Activated naive CD4-positive, alpha-beta T cell treated with anti-CD3 and anti-CD28 coated beads, Interleukin-2, amount 10 ng/mL, durations not matched to agents 7 days and 5 days (primary cell): ENCODE results near the gene RNF44.

Experiments used
- CTCF ChIA-PET: fragments of 350-600 bp; sonication (Branson Sonifier 250); formaldehyde crosslinking; loops from one replicate; lab custom pipeline; 2021; ENCODE audit warnings: antibody characterized with exemption; lab: Charles Lee
- DNase-seq: peaks from one replicate; pipeline ENCODE4 v3.0.0-alpha.2; 2020
- H3K27ac Mint-ChIP-seq: one replicate; pipeline ENCODE4 v1.8.0; 2021; ENCODE audit warnings: mild to moderate bottlenecking, moderate library complexity, mixed read lengths
- H3K27me3 Mint-ChIP-seq: one replicate; pipeline ENCODE4 v1.8.0; 2021; ENCODE audit warnings: mild to moderate bottlenecking, mixed read lengths
- H3K36me3 Mint-ChIP-seq: one replicate; pipeline ENCODE4 v1.8.0; 2021; ENCODE audit warnings: mixed read lengths
- H3K4me1 Mint-ChIP-seq: one replicate; pipeline ENCODE4 v1.8.0; 2021; ENCODE audit warnings: mixed read lengths
- H3K4me3 Mint-ChIP-seq: one replicate; pipeline ENCODE4 v1.8.0; 2021; ENCODE audit warnings: mild to moderate bottlenecking, moderate library complexity, mixed read lengths
- H3K9me3 Mint-ChIP-seq: one replicate; pipeline ENCODE4 v1.8.0; 2021; ENCODE audit warnings: mixed read lengths

RNF44 gene

GRCh38 chr5:176536132-176536901, 885 bp downstream of the RNF44 start:
- no peaks in the 10 kb centered on the region for H3K9me3 Mint-ChIP-seq
- H3K36me3 Mint-ChIP-seq, result peaks cover 32% of the 10 kb centered on the region
- no peaks in the 10 kb centered on the region for H3K27me3 Mint-ChIP-seq
- H3K27ac Mint-ChIP-seq, result peak overlapping the region; percentile 100
- DNase-seq, result peak; percentile 93
- CTCF ChIA-PET, result interaction anchor here (2.7 to 3.5 kb wide), 2 partner anchors 89 to 119 kb away, joined by 9 to 14 read pairs; no protein-coding TSS in a partner anchor
- peaks cover 67% of the 10 kb centered on the region for H3K4me1 Mint-ChIP-seq
- H3K4me3 Mint-ChIP-seq, result peak overlapping the region; percentile 96

- H3K27ac Mint-ChIP-seq, result peak overlapping the region; percentile 100
- H3K36me3 Mint-ChIP-seq, result peaks cover 38% of the 10 kb centered on the region
- DNase-seq, result no peak
- peak overlapping the region; percentile 96 for H3K4me3 Mint-ChIP-seq
- peaks cover 66% of the 10 kb centered on the region for H3K4me1 Mint-ChIP-seq
- H3K27me3 Mint-ChIP-seq, result no peaks in the 10 kb centered on the region
- CTCF ChIA-PET, result interaction anchor here (0.7 to 3.5 kb wide), 5 partner anchors 7 to 120 kb away, joined by 3 to 14 read pairs (median 9); no protein-coding TSS in a partner anchor
- no peaks in the 10 kb centered on the region for H3K9me3 Mint-ChIP-seq
Observed at GRCh38 chr5:176535664-176536131, 1.5 kb downstream of the RNF44 start.

DNA sequence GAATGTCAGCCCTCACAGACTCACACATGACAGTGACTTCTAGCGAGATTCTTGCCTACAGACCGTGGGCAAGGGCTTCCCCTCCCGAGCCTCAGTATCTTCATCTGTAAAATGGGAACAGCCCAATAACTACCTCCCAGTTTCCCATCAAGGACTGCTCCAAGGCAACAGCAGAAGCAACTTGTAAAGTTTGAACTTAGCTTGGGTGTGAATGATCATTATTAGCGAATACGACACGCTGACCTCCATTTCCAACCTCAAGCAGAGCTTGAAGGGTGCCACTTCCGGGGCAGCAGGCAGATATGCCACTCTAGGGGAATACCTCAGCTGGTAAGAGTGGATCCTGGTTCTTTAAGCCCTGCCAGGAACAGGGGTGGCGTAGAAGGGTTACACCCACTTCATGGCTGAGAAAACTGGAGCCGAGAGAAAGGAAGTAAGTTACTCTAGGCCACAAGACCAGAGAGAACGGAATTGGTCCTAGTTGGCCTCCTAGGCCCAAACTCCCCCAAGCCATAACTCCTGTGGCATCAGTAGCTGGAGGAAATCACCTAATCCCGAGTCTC, 2.0 kb downstream of the RNF44 start:
- H3K36me3 Mint-ChIP-seq, result peaks cover 38% of the 10 kb centered on the region
- peak; percentile 61 for DNase-seq
- H3K9me3 Mint-ChIP-seq, result no peaks in the 10 kb centered on the region
- CTCF ChIA-PET, result interaction anchor here (0.7 to 3.5 kb wide), 5 partner anchors 8 to 120 kb away, joined by 3 to 14 read pairs (median 9); no protein-coding TSS in a partner anchor
- H3K4me1 Mint-ChIP-seq, result peaks cover 63% of the 10 kb centered on the region
- no peaks in the 10 kb centered on the region for H3K27me3 Mint-ChIP-seq
- peak overlapping the region; percentile 96 for H3K4me3 Mint-ChIP-seq
- H3K27ac Mint-ChIP-seq, result peak overlapping the region; percentile 100

DNA sequence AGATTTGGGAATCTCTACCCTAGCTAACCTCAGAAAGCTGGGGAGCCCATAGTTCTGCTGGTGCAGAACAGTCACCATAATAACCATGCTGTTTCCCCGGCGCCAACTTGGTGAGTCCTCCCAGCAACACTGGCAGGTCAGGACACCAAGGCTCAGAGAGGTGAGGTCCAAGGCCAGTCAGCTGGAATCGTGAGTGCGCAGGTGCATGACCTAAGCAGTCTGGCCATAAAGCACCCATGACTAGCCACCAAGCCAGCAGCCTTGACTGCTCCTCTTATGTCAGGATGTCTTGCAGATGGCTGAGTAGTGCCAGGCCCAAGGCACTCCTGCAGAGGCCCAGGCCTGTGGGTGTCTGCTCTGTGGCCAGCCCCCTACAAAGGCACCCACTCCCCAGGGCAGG, 2.6 kb downstream of the RNF44 start:
- H3K4me3 Mint-ChIP-seq, result peak overlapping the region; percentile 96
- no peaks in the 10 kb centered on the region for H3K9me3 Mint-ChIP-seq
- H3K36me3 Mint-ChIP-seq, result peaks cover 40% of the 10 kb centered on the region
- H3K27ac Mint-ChIP-seq, result peak overlapping the region; percentile 100
- peaks cover 60% of the 10 kb centered on the region for H3K4me1 Mint-ChIP-seq
- CTCF ChIA-PET, result interaction anchor here (0.9 to 3.5 kb wide), 6 partner anchors 8 to 117 kb away, joined by 3 to 14 read pairs (median 10); partner anchors contain the start of gene FAF2
- no peak for DNase-seq
- no peaks in the 10 kb centered on the region for H3K27me3 Mint-ChIP-seq

DNA sequence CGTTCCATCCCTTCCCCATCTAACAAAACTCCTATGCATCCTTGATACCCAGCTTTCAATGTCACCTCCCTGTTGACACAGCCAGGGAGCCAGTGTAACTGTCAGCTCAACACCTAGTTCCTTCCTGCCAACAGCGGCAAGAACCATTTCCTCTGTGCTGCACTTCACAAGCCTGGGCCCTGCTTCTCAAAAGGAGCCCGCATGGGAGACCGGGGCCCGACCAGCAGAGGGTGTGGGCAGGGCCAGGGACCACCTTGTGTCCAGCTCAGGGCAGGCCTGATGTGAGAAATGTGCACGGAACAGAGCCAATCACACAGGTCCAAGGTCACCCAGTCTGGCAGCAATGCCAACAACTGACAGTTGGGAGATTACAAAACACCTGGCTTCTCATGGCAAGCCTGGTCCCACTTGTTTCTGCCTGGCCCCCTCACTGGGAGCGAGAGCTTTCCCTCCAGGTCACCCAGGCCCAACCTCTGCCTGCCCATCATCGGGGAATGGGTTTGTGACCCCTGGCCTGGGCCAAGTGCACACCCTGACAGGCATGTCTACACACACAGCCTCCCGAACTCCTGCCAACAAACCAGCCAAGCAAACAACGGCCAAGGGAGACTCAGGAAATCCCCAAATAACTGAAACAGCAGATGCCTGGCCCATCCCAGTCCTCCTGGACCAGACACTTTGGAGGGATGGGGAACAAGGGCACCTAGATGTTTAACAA, 3.1 kb downstream of the RNF44 start:
- DNase-seq, result peak; percentile 70
- Mint-ChIP-seq H3K4me3 (peak overlapping the region; percentile 96), H3K4me1 (peaks cover 60% of the 10 kb centered on the region), H3K27me3 (no peaks in the 10 kb centered on the region), H3K36me3 (peaks cover 44% of the 10 kb centered on the region), H3K27ac (peak overlapping the region; percentile 100), H3K9me3 (no peaks in the 10 kb centered on the region)
- CTCF ChIA-PET, result interaction anchor here (0.7 to 3.5 kb wide), 9 partner anchors 9 to 117 kb away, joined by 3 to 14 read pairs (median 3); partner anchors contain the start of gene FAF2

DNA sequence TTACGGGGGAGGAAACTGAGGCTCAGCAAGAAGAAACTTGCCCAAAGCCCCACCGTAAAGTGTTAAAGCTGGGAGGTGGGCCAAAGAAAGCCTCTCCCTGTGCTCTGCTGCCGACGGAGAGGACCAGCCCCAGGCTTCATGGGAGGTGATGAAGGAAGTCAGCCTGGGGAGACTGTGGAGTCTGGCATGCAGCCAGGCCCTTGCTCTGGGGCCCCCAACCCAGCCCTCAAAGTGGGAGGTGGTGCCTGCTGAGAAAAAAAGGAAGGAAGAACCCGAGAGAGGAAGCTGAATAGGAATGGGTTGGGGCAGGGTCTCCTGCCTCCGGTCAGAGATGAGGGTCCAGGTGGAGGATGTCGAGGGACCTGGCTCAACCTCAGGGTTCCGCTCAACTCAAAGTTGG, 3.8 kb downstream of the RNF44 start:
- peaks cover 60% of the 10 kb centered on the region for H3K4me1 Mint-ChIP-seq
- no peaks in the 10 kb centered on the region for H3K27me3 Mint-ChIP-seq
- CTCF ChIA-PET, result interaction anchor here (0.7 to 3.5 kb wide), 7 partner anchors 10 to 116 kb away, joined by 3 to 14 read pairs (median 4); partner anchors contain the start of gene FAF2
- peak overlapping the region; percentile 96 for H3K4me3 Mint-ChIP-seq
- no peaks in the 10 kb centered on the region for H3K9me3 Mint-ChIP-seq
- H3K36me3 Mint-ChIP-seq, result peaks cover 46% of the 10 kb centered on the region
- DNase-seq, result no peak
- H3K27ac Mint-ChIP-seq, result peak overlapping the region; percentile 100

DNA sequence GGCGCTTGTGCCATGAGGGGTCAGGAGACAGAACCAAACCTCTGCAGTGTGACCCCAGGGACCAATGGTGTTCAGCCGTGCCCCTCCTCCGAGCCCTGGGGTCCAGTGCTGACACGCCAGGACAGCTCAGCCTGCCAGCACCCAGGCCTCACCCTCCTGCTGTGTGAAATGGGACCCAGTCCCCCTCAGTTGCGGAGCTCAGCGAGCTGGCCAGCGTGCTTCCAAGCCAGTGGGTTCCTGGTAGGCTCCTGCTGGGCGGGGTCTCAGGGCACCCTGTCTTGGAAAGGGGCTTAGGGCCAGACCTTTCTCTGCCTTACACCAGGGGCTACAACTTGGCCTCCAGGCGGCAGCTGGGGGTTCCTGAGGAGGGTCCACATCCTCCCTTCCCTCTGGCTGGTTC, 4.4 kb downstream of the RNF44 start:
- Mint-ChIP-seq H3K4me3 (peak overlapping the region; percentile 96), H3K27ac (peak overlapping the region; percentile 100), H3K4me1 (peaks cover 60% of the 10 kb centered on the region), H3K27me3 (no peaks in the 10 kb centered on the region), H3K9me3 (no peaks in the 10 kb centered on the region), H3K36me3 (peaks cover 52% of the 10 kb centered on the region)
- CTCF ChIA-PET, result interaction anchor here (2.3 to 3.5 kb wide), 2 partner anchors 85 to 115 kb away, joined by 11 to 14 read pairs; partner anchors contain the start of gene FAF2
- no peak for DNase-seq

GRCh38 chr5:176531902-176532493, 5.2 kb downstream of the RNF44 start:
- peak overlapping the region; percentile 76 for H3K27ac Mint-ChIP-seq
- H3K4me3 Mint-ChIP-seq, result peak overlapping the region; percentile 82

GRCh38 chr5:176530983-176531901, 6.0 kb downstream of the RNF44 start:
- Mint-ChIP-seq H3K27ac (peak overlapping the region; percentile 88), H3K9me3 (no peaks in the 10 kb centered on the region), H3K4me3 (peak overlapping the region; percentile 82), H3K4me1 (peaks cover 65% of the 10 kb centered on the region), H3K36me3 (peaks cover 62% of the 10 kb centered on the region), H3K27me3 (no peaks in the 10 kb centered on the region)
- CTCF ChIA-PET, result interaction anchor here (1.1 to 3.1 kb wide), 4 partner anchors 12 to 101 kb away, joined by 4 to 21 read pairs (median 6); no protein-coding TSS in a partner anchor
- peak; percentile 45 for DNase-seq

More at GRCh38 chr5:176531902-176532493, 5.2 kb downstream of the RNF44 start:
- peaks cover 64% of the 10 kb centered on the region for H3K4me1 Mint-ChIP-seq
- H3K9me3 Mint-ChIP-seq, result no peaks in the 10 kb centered on the region
- CTCF ChIA-PET, result interaction anchor here (1.9 to 3.1 kb wide), 3 partner anchors 11 to 84 kb away, joined by 9 to 21 read pairs (median 11); partner anchors contain the start of gene FAF2
- peaks cover 58% of the 10 kb centered on the region for H3K36me3 Mint-ChIP-seq
- DNase-seq, result no peak
- no peaks in the 10 kb centered on the region for H3K27me3 Mint-ChIP-seq

GRCh38 chr5:176530393-176530982, 6.7 kb downstream of the RNF44 start:
- no peaks in the 10 kb centered on the region for H3K27me3 Mint-ChIP-seq
- H3K9me3 Mint-ChIP-seq, result no peaks in the 10 kb centered on the region
- CTCF ChIA-PET, result interaction anchor here (0.8 to 3.1 kb wide), 8 partner anchors 9 to 130 kb away, joined by 3 to 21 read pairs (median 4); no protein-coding TSS in a partner anchor
- peak overlapping the region; percentile 88 for H3K27ac Mint-ChIP-seq
- no peak for DNase-seq
- peaks cover 56% of the 10 kb centered on the region for H3K36me3 Mint-ChIP-seq
- H3K4me1 Mint-ChIP-seq, result peaks cover 65% of the 10 kb centered on the region
- peak overlapping the region; percentile 82 for H3K4me3 Mint-ChIP-seq

DNA sequence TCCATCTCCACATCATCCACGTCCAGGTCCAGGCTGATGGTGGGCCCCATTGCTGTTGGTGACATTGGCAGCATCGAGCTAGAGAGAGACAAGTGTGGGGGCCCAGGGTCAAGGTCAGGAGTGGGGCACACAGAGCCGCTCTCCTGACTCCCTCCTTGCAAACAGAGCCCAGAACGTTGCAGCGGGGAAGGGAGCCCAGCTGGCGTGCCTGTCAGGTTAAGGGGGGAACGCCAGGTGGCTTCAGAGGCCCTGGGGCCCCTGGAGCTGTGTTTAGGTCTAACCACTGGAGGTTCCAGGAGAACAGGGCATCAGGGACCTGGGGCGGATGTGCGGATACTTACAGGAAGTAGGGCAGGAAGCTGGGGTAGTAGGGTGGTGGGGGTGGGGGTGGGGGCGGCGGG, 7.5 kb downstream of the RNF44 start:
- peak overlapping the region; percentile 83 for H3K27ac Mint-ChIP-seq
- H3K4me1 Mint-ChIP-seq, result peaks cover 60% of the 10 kb centered on the region
- no peaks in the 10 kb centered on the region for H3K9me3 Mint-ChIP-seq
- CTCF ChIA-PET, result interaction anchor here (0.8 to 3.1 kb wide), 6 partner anchors 8 to 131 kb away, joined by 3 to 21 read pairs (median 4); no protein-coding TSS in a partner anchor
- DNase-seq, result peak; percentile 83
- peaks cover 57% of the 10 kb centered on the region for H3K36me3 Mint-ChIP-seq
- no peaks in the 10 kb centered on the region for H3K27me3 Mint-ChIP-seq
- H3K4me3 Mint-ChIP-seq, result peak overlapping the region; percentile 80
